H1 (cell line): ENCODE results near the gene MDFIC2.

ENCODE experiments used
- CTCF ChIP-seq, 3 experiments: IDR thresholded peaks; 1 replicate in 2 of 3; 2 replicates in 1 of 3; pipeline versions ENCODE4 v1.5.1 to v1.6.1; 2011; ENCODE audit warnings: low read length in 3 of 3, mild to moderate bottlenecking in 3 of 3, inconsistent platforms in 2 of 3, low read depth in 1 of 3, moderate library complexity in 1 of 3; ENCODE audit not compliant: insufficient read depth in 1 of 3; ENCODE audit errors: control extremely low read depth in 1 of 3
- MAX ChIP-seq: IDR thresholded peaks from 2 replicates; pipeline ENCODE4 v1.6.1; 2012; ENCODE audit warnings: inconsistent platforms
- NRF1 ChIP-seq: IDR thresholded peaks from 2 replicates; pipeline ENCODE4 v1.6.1; 2011; ENCODE audit warnings: mild to moderate bottlenecking, low read depth, low read length, improper control_type of control experiment
- POLR2AphosphoS5 ChIP-seq: IDR thresholded peaks from 2 replicates; pipeline ENCODE4 v1.6.1; 2011; ENCODE audit warnings: low read depth, low read length
- SRF ChIP-seq: IDR thresholded peaks from 2 replicates; pipeline ENCODE4 v1.6.1; 2011; ENCODE audit warnings: mild to moderate bottlenecking, low read depth, low read length, moderate library complexity

- no peak for TF ChIP-seq CTCF (IDR thresholded peaks at IDR 0.05; ENCODE audit: control extremely low read depth in 1 of 3, insufficient read depth in 1 of 3, low read depth in 1 of 3, low read length in 3 of 3)
- no peak for TF ChIP-seq SRF
- no peak for TF ChIP-seq MAX
- no peak for TF ChIP-seq POLR2AphosphoS5
- TF ChIP-seq NRF1 = no peak
Observed at GRCh38 chr3:70224337-70224736, 88.1 kb downstream of the MDFIC2 start.
